ENCODE measurements around the gene MGAT4A.

MGAT4A gene

DNA sequence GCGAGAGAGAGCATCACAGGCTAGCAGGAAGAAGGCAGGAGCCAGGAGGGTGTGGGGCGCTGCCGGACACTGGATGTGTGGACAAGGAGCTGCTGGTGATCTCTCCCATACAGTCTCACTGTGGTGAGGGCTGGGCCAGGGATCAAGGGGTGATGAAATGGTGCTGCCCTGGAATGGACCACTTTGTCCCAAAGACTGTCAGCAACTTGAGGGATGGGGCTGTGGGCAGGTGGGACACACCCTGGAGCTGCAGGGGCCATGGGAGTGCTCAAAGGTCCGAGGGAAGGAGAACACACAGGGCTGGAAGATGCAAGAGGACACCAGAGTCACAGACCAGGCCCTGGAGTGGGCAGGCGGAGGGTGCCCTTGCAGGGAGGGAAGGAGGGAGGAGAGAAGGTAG is 160.6 kb downstream of the MGAT4A start:
- no peak overlapping the region for H2AFZ ChIP-seq (ENCODE audit: low read depth, low read length)
- H3K9me3 ChIP-seq (ENCODE audit: low read length): no peaks in the 10 kb centered on the region
- peaks cover 67% of the 10 kb centered on the region for H3K36me3 ChIP-seq (ENCODE audit: insufficient read depth, low read length)
- no peaks in the 10 kb centered on the region for H3K4me1 ChIP-seq (ENCODE audit: insufficient read depth, low read length)
- no peaks in the 10 kb centered on the region for H3K27me3 ChIP-seq (ENCODE audit: insufficient read depth, low read length)
- H3K4me3 ChIP-seq (ENCODE audit: low read length): no peak overlapping the region

DNA sequence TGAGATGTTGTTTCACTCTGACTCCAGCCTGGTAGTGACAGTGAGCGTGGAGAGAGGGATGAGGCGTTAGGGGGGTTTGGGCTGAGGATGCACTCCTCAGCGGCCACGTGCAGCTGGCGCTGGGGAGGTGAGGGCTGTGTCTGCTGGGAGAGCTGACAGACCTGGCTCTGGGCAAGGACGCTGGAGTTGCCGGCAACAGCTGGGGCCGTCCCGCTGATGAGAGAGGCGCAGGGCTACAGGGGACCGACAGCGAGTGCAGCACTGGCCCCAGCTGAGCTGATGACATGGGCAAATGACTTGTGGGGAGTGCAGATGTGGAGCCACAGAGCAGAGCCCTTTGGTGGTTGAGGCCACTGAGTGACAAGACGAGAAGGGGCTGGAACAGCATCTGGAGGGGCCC is 161.0 kb downstream of the MGAT4A start:
- H2AFZ ChIP-seq (ENCODE audit: low read depth, low read length): no peak overlapping the region
- H3K36me3 ChIP-seq (ENCODE audit: insufficient read depth, low read length): peaks cover 71% of the 10 kb centered on the region
- H3K4me3 ChIP-seq (ENCODE audit: low read length): no peak overlapping the region
- no peaks in the 10 kb centered on the region for H3K9me3 ChIP-seq (ENCODE audit: low read length)
- H3K4me1 ChIP-seq (ENCODE audit: insufficient read depth, low read length): no peaks in the 10 kb centered on the region
- no peaks in the 10 kb centered on the region for H3K27me3 ChIP-seq (ENCODE audit: insufficient read depth, low read length)

DNA sequence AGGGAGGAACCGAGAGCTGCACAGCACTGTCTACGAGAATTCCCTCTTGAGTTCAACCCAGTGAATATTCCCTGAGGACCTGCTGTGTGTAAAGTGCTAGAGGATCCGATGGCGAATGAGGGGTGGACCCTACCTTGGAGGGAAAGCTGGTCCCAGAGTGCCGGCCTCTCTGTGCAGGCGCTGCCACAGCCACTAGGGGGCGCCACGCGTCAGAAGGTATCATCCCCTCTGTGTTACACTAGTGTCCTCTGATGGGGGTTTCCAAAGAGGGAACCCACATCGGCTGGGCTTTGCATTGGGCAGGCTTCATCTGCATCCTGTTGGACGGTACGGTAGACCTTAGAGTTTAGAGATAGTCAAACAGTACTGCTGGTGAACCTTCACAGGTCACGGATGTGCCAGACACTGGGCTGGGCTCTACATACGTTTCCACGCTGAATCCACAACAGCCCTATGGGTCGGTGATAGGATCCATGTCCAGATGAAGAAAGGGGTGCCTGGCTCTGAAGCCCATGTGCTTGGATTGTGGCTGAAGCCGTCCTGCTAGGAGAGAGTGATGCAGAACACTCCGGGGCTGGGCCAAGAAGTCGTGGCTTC is 161.6 kb downstream of the MGAT4A start:
- no peak overlapping the region for H2AFZ ChIP-seq (ENCODE audit: low read depth, low read length)
- H3K9me3 ChIP-seq (ENCODE audit: low read length): no peaks in the 10 kb centered on the region
- no peak overlapping the region for H3K4me3 ChIP-seq (ENCODE audit: low read length)
- H3K36me3 ChIP-seq (ENCODE audit: insufficient read depth, low read length): peaks cover 72% of the 10 kb centered on the region
- H3K4me1 ChIP-seq (ENCODE audit: insufficient read depth, low read length): no peaks in the 10 kb centered on the region
- no peaks in the 10 kb centered on the region for H3K27me3 ChIP-seq (ENCODE audit: insufficient read depth, low read length)

Data from neuron (in vitro differentiated cells).